ENCODE results near the gene FOXO6.

Gene FOXO6

DNA sequence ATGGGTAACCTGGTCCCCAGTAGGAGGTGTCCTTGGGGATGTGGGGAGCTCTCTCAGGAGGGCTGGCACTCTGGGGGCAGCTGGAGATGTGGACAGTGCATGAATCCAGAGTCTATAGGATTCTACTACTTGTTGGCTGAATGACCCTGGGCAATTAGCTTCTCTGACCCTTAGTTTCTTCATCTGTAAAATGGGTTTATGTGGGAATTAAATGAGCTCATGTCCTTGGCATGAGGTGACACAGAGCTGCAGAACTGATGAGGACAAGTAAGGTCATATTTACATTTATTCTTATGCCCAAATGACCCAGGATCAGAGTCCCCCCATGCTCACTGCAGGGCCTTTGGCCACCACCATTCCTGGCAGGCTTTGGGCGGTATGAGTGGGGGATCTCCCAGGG lies 29.3 kb downstream of the FOXO6 start:
- Mint-ChIP-seq H3K27ac (no peak overlapping the region), H3K4me3 (no peak overlapping the region), H3K36me3 (ENCODE audit: low read depth) (no peaks in the 10 kb centered on the region), H3K9me3 (no peaks in the 10 kb centered on the region), H3K27me3 (ENCODE audit: low read depth, poor library complexity) (peaks cover 31% of the 10 kb centered on the region), H3K4me1 (peaks cover 82% of the 10 kb centered on the region)
- TF ChIP-seq, protein P1, sequence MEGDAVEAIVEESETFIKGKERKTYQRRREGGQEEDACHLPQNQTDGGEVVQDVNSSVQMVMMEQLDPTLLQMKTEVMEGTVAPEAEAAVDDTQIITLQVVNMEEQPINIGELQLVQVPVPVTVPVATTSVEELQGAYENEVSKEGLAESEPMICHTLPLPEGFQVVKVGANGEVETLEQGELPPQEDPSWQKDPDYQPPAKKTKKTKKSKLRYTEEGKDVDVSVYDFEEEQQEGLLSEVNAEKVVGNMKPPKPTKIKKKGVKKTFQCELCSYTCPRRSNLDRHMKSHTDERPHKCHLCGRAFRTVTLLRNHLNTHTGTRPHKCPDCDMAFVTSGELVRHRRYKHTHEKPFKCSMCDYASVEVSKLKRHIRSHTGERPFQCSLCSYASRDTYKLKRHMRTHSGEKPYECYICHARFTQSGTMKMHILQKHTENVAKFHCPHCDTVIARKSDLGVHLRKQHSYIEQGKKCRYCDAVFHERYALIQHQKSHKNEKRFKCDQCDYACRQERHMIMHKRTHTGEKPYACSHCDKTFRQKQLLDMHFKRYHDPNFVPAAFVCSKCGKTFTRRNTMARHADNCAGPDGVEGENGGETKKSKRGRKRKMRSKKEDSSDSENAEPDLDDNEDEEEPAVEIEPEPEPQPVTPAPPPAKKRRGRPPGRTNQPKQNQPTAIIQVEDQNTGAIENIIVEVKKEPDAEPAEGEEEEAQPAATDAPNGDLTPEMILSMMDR (IDR thresholded peaks at IDR 0.05): no peak
- DNase-seq: no peak

DNA sequence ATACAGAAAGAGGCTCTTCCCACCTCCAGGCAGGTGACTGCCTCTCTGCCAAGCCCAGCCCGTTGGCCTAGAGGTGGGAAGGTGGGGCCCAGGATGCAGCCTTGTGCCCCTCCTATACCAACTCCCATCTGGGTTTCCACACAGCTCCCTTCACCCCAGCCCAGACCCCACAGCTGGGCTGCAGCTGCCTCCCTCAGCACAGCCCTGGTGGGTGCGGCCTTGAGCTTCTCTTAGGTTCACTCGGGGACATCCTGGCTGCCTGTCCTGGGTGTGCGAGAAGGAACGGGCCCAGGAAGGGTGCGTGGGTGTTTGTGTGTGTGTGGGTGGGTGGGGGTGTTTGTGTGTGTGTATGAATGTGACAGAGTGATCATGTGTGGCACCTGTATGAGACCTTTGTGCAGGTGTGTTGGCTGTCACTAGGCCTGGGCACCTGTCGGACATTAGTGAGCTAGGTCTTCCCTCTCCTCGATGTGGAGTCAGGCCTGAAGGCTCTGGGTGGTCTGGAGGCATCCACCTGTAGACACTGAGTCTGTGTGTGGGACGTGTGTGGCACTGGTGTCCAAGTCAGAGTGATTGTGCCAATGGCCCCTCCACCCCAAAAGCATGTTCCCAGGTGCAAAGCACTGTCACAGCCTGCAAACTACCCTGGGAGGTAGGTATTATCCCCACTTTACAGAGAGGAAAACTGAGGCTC lies 30.7 kb downstream of the FOXO6 start:
- no peaks in the 10 kb centered on the region for H3K9me3 Mint-ChIP-seq
- no peak overlapping the region for H3K4me3 Mint-ChIP-seq
- H3K27ac Mint-ChIP-seq: no peak overlapping the region
- peaks cover 17% of the 10 kb centered on the region for H3K27me3 Mint-ChIP-seq (ENCODE audit: low read depth, poor library complexity)
- TF ChIP-seq, protein P1 (IDR thresholded peaks at IDR 0.05): no peak
- no peak for DNase-seq
- no peaks in the 10 kb centered on the region for H3K36me3 Mint-ChIP-seq (ENCODE audit: low read depth)
- H3K4me1 Mint-ChIP-seq: peaks cover 91% of the 10 kb centered on the region

DNA sequence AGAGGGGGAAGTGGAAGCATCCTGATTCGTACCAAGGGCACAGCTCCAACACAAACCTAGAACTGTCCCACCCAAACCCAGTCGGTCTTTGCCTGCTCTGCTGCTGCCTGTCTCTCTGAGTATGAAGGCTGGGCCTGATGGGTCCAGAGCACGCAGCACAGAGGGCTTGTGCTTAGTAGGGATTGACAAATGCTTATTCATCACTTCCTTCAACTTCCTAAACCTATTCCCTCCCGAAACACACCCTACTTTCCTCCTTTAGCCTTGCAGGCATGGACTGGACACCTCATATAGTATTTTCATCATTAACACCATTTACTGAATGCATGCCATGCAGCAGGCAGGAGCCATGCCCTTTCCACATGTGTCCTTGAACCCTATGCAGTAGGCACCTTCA lies 31.3 kb downstream of the FOXO6 start:
- Mint-ChIP-seq H3K36me3 (ENCODE audit: low read depth) (no peaks in the 10 kb centered on the region), H3K9me3 (no peaks in the 10 kb centered on the region), H3K4me3 (no peak overlapping the region), H3K27me3 (ENCODE audit: low read depth, poor library complexity) (peaks cover 11% of the 10 kb centered on the region), H3K27ac (no peak overlapping the region), H3K4me1 (peaks cover 89% of the 10 kb centered on the region)
- no peak for DNase-seq
- TF ChIP-seq, protein P1 (IDR thresholded peaks at IDR 0.05): no peak

DNA sequence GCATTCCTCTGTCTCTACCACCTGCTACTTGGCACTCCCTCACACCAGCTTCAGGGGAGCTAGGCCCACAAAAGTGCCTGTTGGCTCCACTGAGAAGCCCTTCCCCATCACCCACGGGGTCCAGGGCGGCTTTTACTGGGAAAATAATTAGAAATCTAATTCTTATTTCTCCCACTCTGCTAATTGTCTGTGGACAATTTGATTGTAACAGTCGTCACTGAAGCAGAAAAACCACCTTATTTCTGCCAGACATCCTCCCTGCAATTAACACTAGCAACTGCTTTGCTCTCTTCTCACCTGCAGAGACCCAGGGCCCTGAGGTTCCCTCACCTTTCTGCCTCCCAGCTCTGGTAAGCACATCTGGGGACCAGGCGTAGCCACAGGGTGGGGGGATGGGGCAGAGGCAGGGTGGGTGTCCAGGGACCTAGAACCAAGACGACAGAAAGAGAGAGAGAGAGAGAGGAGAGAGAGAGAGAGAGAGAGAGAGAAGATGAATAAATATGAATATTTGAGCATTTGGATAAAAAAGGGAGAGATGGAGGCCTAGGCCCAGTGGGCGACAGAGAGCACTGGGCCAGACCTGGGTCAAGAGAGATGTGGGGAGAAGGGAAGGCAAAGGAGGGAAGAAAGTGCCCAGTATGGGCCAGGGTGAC lies 32.6 kb downstream of the FOXO6 start:
- H3K27ac Mint-ChIP-seq: no peak overlapping the region

DNA sequence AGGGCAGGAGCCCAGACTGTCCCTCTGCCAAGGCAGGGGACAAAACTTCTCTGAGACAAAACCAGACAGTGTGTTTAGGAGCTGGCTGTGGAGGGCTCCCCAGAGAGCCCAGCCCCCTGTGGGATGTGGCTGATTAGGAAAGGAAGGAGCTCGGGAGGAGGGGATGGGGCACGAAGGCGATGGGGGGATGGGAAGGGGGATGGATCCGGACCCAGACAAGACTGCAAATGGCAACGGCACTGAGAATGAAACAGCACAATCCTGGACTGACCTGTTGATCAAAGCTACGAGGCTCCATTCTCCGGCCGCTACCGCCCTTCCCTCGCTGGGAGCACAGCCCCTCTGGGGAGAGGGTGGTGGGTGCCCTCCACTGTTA lies 33.1 kb downstream of the FOXO6 start:
- Mint-ChIP-seq H3K4me1 (peaks cover 89% of the 10 kb centered on the region), H3K36me3 (ENCODE audit: low read depth) (no peaks in the 10 kb centered on the region), H3K27ac (no peak overlapping the region), H3K27me3 (ENCODE audit: low read depth, poor library complexity) (peaks cover 6% of the 10 kb centered on the region), H3K4me3 (peak overlapping the region; percentile 48), H3K9me3 (no peaks in the 10 kb centered on the region)
- TF ChIP-seq, protein P1 (IDR thresholded peaks at IDR 0.05): no peak
- DNase-seq: no peak

More for the DNA sequence above, 32.6 kb downstream of the FOXO6 start:
- Mint-ChIP-seq H3K4me1 (peaks cover 89% of the 10 kb centered on the region), H3K4me3 (no peak overlapping the region), H3K9me3 (no peaks in the 10 kb centered on the region), H3K27me3 (ENCODE audit: low read depth, poor library complexity) (peaks cover 8% of the 10 kb centered on the region), H3K36me3 (ENCODE audit: low read depth) (no peaks in the 10 kb centered on the region)
- TF ChIP-seq, protein P1 (IDR thresholded peaks at IDR 0.05): no peak
- DNase-seq: no peak

Measured in nephron progenitor cell (in vitro differentiated cells).